HepG2 (cell line): Measurements from ENCODE around the gene POLR1C. TPM values are rescaled to one million over a fixed set of nuclear protein-coding genes. Genes with fewer than 3 reads are reported as not detected.

Experiments used
- DNMT3B ChIP-seq: conservative IDR thresholded peaks from 2 replicates; pipeline ENCODE4 v1.6.1; 2016; ENCODE audit warnings: missing biosample characterization, control low read depth
- FOXO1 ChIP-seq: sonication (generic); formaldehyde crosslinking; IDR thresholded peaks from 2 replicates; pipeline ENCODE4 v1.4.0; 2020; ENCODE audit warnings: missing genetic modification reagents
- HDAC1 ChIP-seq: sonication (generic); formaldehyde crosslinking; IDR thresholded peaks from 2 replicates; pipeline ENCODE4 v1.5.1; 2020; ENCODE audit warnings: mild to moderate bottlenecking, missing genetic modification reagents
- HDAC6 ChIP-seq: fragments of 200-600 bp; sonication (generic); IDR thresholded peaks from 2 replicates; pipeline ENCODE4 v1.7.0; 2017; ENCODE audit warnings: mild to moderate bottlenecking, antibody characterized with exemption, low read length, low read depth
- KAT2B ChIP-seq: fragments of 150-350 bp; IDR thresholded peaks from 2 replicates; pipeline ENCODE4 v1.6.1; 2014; ENCODE audit warnings: low read depth, low read length, borderline replicate concordance
- KDM5A ChIP-seq: fragments of 200-600 bp; sonication (generic); IDR thresholded peaks from 2 replicates; pipeline ENCODE4 v1.7.0; 2018; ENCODE audit warnings: antibody characterized with exemption, mild to moderate bottlenecking, low read length, borderline replicate concordance
- MEIS2 ChIP-seq: sonication (generic); formaldehyde crosslinking; IDR thresholded peaks from 2 replicates; pipeline ENCODE4 v1.9.0; 2021; ENCODE audit warnings: mild to moderate bottlenecking, missing genetic modification reagents
- MZF1 ChIP-seq: sonication (generic); formaldehyde crosslinking; IDR thresholded peaks from 2 replicates; pipeline ENCODE4 v1.8.1; 2023; ENCODE audit warnings: mild to moderate bottlenecking, missing genetic modification reagents, borderline replicate concordance
- RCOR2 ChIP-seq: IDR thresholded peaks from 2 replicates; pipeline ENCODE4 v1.6.1; 2016; ENCODE audit warnings: missing biosample characterization, missing genetic modification reagents
- RERE ChIP-seq: IDR thresholded peaks from 2 replicates; pipeline ENCODE4 v1.6.1; 2016; ENCODE audit warnings: low read depth, missing genetic modification reagents, missing compliant biosample characterization
- ZKSCAN8 ChIP-seq: IDR thresholded peaks from 2 replicates; pipeline ENCODE4 v1.6.1; 2016; ENCODE audit warnings: borderline replicate concordance, missing genetic modification reagents, missing compliant biosample characterization
- ZMAT3 ChIP-seq: sonication (generic); formaldehyde crosslinking; conservative IDR thresholded peaks from 2 replicates; pipeline ENCODE4 v1.7.0; 2021; ENCODE audit warnings: missing genetic modification reagents
- ZNF142 ChIP-seq: sonication (generic); formaldehyde crosslinking; IDR thresholded peaks from 2 replicates; pipeline ENCODE4 v1.4.0; 2020; ENCODE audit warnings: missing genetic modification reagents
- ZNF580 ChIP-seq: IDR thresholded peaks from 2 replicates; pipeline ENCODE4 v1.6.1; 2016; ENCODE audit warnings: low read depth, borderline replicate concordance
- ZNF614 ChIP-seq: IDR thresholded peaks from 2 replicates; pipeline ENCODE4 v1.6.1; 2018; ENCODE audit warnings: missing biosample characterization, missing genetic modification reagents, inconsistent platforms, borderline replicate concordance
- ZNF781 ChIP-seq: sonication (generic); formaldehyde crosslinking; IDR thresholded peaks from 2 replicates; pipeline ENCODE4 v1.5.1; 2020; ENCODE audit warnings: borderline replicate concordance, mild to moderate bottlenecking, missing genetic modification reagents; ENCODE audit errors: not compliant biosample characterization
- polyA plus RNA-seq, 8 experiments: library from polyadenylated mRNA; depleted of rRNA in 3 of 8; stranded (reverse) in 7 of 8; unstranded in 1 of 8; fragments of >200 nt; fragmentation: Illumina TruSeq in 4 of 8; extraction: Trizol in 4 of 8; gene quantifications; 2 replicates each; pipeline versions ENCODE4 v1.2.1 to v1.2.3, GENCODE V29; 2011 to 2016; ENCODE audit warnings: low read depth in 4 of 8, missing spikeins in 1 of 8, mixed read lengths in 1 of 8; ENCODE audit not compliant: insufficient read depth in 1 of 8
- total RNA-seq, 5 experiments: library from RNA; depleted of rRNA; stranded (reverse); fragments of >200 nt; fragmentation: Illumina TruSeq; extraction: Trizol; gene quantifications; 2 replicates each; pipeline ENCODE4 v1.2.3, GENCODE V29; 2016; ENCODE audit warnings: low read depth in 1 of 5

POLR1C gene
- total and polyA plus RNA-seq, 2 of the 13 experiments (the other 11 are each of a cell fraction or from before 2014, with no cell fraction given): 62.6 to 72.2 TPM

- TF ChIP-seq ZNF781 (CRISPR knock-in tag) (no peak), ZKSCAN8 (CRISPR knock-in tag) (no peak; the same call in 1 of the 2 replicates), RERE (CRISPR knock-in tag) (no peak), KAT2B (no peak), HDAC1 (CRISPR knock-in tag) (peak; percentile 60; the same call in 1 of the 2 replicates), MZF1 (peak; percentile 80; the same call in 1 of the 2 replicates), DNMT3B (no peak), KDM5A (no peak), ZNF142 (CRISPR knock-in tag) (0 out of 2 replicates have a peak, but pooled peaks have one; percentile 58), MEIS2 (CRISPR knock-in tag) (peak; percentile 96), RCOR2 (CRISPR knock-in tag) (peak; percentile 54; the same call in 1 of the 2 replicates), ZNF580 (peak; percentile 41; the same call in 1 of the 2 replicates), ZNF614 (peak; percentile 68), ZMAT3 (peak; percentile 75), HDAC6 (no peak), FOXO1 (CRISPR knock-in tag) (peak; percentile 81; the same call in 1 of the 2 replicates)
These were observed 28.1 kb upstream of the POLR1C start (continued) for GRCh38 chr6:43488667-43489276.
